SK-N-SH treated with all-trans-retinoic acid at 6 μM for 48 hours (cell line): ENCODE data around the gene NUDT1.

Experiments
- ATAC-seq: fragments of 200-7000 bp; cut with Tn5 transposase; 3 replicates; pipeline ENCODE4 v1.9.1; 2020; ENCODE audit warnings: mild to moderate bottlenecking, moderate library complexity
- CSDC2 ChIP-seq: fragments of 250-450 bp; sonication (Bioruptor Pico); IDR thresholded peaks from 2 replicates; pipeline ENCODE4 v1.5.0; 2020; ENCODE audit warnings: mild to moderate bottlenecking, moderate library complexity
- ESRRG ChIP-seq: fragments of 250-450 bp; sonication (Bioruptor Pico); IDR thresholded peaks from 2 replicates; pipeline ENCODE4 v1.6.1; 2021; ENCODE audit warnings: mild to moderate bottlenecking
- GLIS3 ChIP-seq: fragments of 250-450 bp; sonication (Bioruptor Pico); IDR thresholded peaks from 2 replicates; pipeline ENCODE4 v1.5.0; 2020; ENCODE audit warnings: mild to moderate bottlenecking, moderate library complexity
- OSR1 ChIP-seq: fragments of 250-450 bp; sonication (Bioruptor Pico); IDR thresholded peaks from 2 replicates; pipeline ENCODE4 v1.8.0; 2022; ENCODE audit warnings: moderate library complexity, mild to moderate bottlenecking, inconsistent platforms
- PPARA ChIP-seq: fragments of 250-450 bp; sonication (Bioruptor Pico); IDR thresholded peaks from 2 replicates; pipeline ENCODE4 v1.5.0; 2020; ENCODE audit warnings: mild to moderate bottlenecking, borderline replicate concordance
- SNAI2 ChIP-seq: fragments of 250-450 bp; sonication (Bioruptor Pico); IDR thresholded peaks from 2 replicates; pipeline ENCODE4 v1.5.0; 2020; ENCODE audit warnings: mild to moderate bottlenecking, moderate library complexity
- TCF4 ChIP-seq: fragments of 250-450 bp; sonication (Bioruptor Pico); IDR thresholded peaks from 2 replicates; pipeline ENCODE4 v1.8.0; 2021; ENCODE audit warnings: mild to moderate bottlenecking, moderate library complexity, borderline replicate concordance
- TOX ChIP-seq: fragments of 250-450 bp; sonication (Bioruptor Pico); IDR thresholded peaks from 2 replicates; pipeline ENCODE4 v1.8.0; 2021; ENCODE audit warnings: mild to moderate bottlenecking, moderate library complexity, borderline replicate concordance
- ZFP3 ChIP-seq: fragments of 250-450 bp; sonication (Bioruptor Pico); IDR thresholded peaks from 2 replicates; pipeline ENCODE4 v1.5.0; 2020; ENCODE audit warnings: mild to moderate bottlenecking, moderate library complexity
- ZFP30 ChIP-seq: fragments of 450-650 bp; formaldehyde crosslinking; IDR thresholded peaks from 2 replicates; pipeline ENCODE4 v1.5.0; 2022; ENCODE audit warnings: mild to moderate bottlenecking, moderate library complexity
- ZNF565 ChIP-seq: fragments of 450-650 bp; formaldehyde crosslinking; conservative IDR thresholded peaks from 2 replicates; pipeline ENCODE4 v1.5.0; 2020; ENCODE audit warnings: low read depth, mild to moderate bottlenecking, moderate library complexity
- ZNF70 ChIP-seq: fragments of 450-650 bp; formaldehyde crosslinking; IDR thresholded peaks from 2 replicates; pipeline ENCODE4 v1.5.0; 2020; ENCODE audit warnings: mild to moderate bottlenecking, moderate library complexity
- ZNF8 ChIP-seq: fragments of 450-650 bp; formaldehyde crosslinking; IDR thresholded peaks from 2 replicates; pipeline ENCODE4 v1.5.0; 2020; ENCODE audit warnings: mild to moderate bottlenecking, moderate library complexity
- TF ChIP-seq, protein P1 (sequence below): fragments of 250-450 bp; sonication (Bioruptor Pico); IDR thresholded peaks from 2 replicates; pipeline ENCODE4 v1.8.0; 2020; ENCODE audit warnings: mild to moderate bottlenecking, moderate library complexity, borderline replicate concordance
- TF ChIP-seq, protein P2 (sequence below): fragments of 250-450 bp; sonication (Bioruptor Pico); IDR thresholded peaks from 2 replicates; pipeline ENCODE4 v1.5.1; 2020; ENCODE audit warnings: low read depth, mild to moderate bottlenecking, moderate library complexity
- TF ChIP-seq, protein P3 (sequence below): fragments of 250-450 bp; sonication (Bioruptor Pico); IDR thresholded peaks from 2 replicates; pipeline ENCODE4 v1.5.1; 2021; ENCODE audit warnings: mild to moderate bottlenecking, moderate library complexity
- TF ChIP-seq, protein P4 (sequence below): fragments of 250-450 bp; sonication (Bioruptor Pico); IDR thresholded peaks from 2 replicates; pipeline ENCODE4 v1.5.0; 2020; ENCODE audit warnings: mild to moderate bottlenecking, moderate library complexity

NUDT1 gene

DNA sequence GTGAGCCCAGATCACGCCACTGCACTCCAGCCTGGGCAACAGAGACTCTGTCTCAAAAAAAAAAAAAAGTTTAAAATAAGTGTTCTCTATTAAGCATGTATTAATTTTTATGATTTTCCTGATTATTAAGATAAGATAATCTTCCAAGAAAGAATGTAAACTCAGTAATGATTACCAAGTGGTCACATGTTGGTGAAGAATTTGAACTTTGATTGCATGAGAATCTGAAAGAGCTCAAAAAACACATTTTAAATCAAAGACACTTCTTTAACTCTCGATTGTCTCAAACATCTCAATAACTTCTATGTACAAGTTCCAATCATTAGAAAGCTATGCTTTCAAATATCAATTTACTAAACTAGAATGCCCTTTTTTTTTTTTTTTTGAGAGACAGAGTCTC, 38.4 kb downstream of the NUDT1 start:
- TF ChIP-seq, protein P1, sequence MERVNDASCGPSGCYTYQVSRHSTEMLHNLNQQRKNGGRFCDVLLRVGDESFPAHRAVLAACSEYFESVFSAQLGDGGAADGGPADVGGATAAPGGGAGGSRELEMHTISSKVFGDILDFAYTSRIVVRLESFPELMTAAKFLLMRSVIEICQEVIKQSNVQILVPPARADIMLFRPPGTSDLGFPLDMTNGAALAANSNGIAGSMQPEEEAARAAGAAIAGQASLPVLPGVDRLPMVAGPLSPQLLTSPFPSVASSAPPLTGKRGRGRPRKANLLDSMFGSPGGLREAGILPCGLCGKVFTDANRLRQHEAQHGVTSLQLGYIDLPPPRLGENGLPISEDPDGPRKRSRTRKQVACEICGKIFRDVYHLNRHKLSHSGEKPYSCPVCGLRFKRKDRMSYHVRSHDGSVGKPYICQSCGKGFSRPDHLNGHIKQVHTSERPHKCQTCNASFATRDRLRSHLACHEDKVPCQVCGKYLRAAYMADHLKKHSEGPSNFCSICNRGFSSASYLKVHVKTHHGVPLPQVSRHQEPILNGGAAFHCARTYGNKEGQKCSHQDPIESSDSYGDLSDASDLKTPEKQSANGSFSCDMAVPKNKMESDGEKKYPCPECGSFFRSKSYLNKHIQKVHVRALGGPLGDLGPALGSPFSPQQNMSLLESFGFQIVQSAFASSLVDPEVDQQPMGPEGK (CRISPR knock-in tag) = no peak
- no peak for TF ChIP-seq CSDC2 (CRISPR knock-in tag)
- no peak for TF ChIP-seq ZNF8
- no peak for TF ChIP-seq ESRRG (CRISPR knock-in tag)
- TF ChIP-seq TCF4 (CRISPR knock-in tag) = no peak
- no peak for TF ChIP-seq OSR1 (CRISPR knock-in tag)
- TF ChIP-seq, protein P2, sequence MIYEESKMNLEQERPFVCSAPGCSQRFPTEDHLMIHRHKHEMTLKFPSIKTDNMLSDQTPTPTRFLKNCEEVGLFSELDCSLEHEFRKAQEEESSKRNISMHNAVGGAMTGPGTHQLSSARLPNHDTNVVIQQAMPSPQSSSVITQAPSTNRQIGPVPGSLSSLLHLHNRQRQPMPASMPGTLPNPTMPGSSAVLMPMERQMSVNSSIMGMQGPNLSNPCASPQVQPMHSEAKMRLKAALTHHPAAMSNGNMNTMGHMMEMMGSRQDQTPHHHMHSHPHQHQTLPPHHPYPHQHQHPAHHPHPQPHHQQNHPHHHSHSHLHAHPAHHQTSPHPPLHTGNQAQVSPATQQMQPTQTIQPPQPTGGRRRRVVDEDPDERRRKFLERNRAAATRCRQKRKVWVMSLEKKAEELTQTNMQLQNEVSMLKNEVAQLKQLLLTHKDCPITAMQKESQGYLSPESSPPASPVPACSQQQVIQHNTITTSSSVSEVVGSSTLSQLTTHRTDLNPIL (CRISPR knock-in tag) = no peak
- TF ChIP-seq ZFP3 = no peak
- TF ChIP-seq, protein P3, sequence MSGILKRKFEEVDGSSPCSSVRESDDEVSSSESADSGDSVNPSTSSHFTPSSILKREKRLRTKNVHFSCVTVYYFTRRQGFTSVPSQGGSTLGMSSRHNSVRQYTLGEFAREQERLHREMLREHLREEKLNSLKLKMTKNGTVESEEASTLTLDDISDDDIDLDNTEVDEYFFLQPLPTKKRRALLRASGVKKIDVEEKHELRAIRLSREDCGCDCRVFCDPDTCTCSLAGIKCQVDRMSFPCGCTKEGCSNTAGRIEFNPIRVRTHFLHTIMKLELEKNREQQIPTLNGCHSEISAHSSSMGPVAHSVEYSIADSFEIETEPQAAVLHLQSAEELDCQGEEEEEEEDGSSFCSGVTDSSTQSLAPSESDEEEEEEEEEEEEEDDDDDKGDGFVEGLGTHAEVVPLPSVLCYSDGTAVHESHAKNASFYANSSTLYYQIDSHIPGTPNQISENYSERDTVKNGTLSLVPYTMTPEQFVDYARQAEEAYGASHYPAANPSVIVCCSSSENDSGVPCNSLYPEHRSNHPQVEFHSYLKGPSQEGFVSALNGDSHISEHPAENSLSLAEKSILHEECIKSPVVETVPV (CRISPR knock-in tag) = no peak
- no peak for TF ChIP-seq TOX (CRISPR knock-in tag)
- ATAC-seq = no peak

DNA sequence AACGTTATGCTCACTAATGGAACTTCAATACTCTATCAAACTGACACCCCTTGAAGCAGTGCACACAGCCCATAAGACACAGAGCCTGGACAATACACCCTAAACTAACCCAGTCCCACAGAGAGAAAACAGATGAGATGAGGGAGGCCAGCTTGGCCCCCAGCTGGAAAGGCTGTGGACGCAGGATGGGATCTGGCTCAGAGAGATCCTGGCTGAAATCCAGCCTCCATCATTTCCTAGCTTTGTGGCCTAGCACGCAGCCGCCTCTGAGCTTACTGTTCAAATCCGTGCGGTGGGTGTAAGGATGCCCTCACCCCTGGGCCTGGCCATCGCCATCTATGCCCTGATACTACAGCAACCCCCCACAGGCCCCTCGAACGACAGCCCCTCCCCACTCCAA, 39.5 kb downstream of the NUDT1 start:
- peak; percentile 54 for ATAC-seq
- TF ChIP-seq, protein P3 (CRISPR knock-in tag) = no peak
- TF ChIP-seq, protein P4, sequence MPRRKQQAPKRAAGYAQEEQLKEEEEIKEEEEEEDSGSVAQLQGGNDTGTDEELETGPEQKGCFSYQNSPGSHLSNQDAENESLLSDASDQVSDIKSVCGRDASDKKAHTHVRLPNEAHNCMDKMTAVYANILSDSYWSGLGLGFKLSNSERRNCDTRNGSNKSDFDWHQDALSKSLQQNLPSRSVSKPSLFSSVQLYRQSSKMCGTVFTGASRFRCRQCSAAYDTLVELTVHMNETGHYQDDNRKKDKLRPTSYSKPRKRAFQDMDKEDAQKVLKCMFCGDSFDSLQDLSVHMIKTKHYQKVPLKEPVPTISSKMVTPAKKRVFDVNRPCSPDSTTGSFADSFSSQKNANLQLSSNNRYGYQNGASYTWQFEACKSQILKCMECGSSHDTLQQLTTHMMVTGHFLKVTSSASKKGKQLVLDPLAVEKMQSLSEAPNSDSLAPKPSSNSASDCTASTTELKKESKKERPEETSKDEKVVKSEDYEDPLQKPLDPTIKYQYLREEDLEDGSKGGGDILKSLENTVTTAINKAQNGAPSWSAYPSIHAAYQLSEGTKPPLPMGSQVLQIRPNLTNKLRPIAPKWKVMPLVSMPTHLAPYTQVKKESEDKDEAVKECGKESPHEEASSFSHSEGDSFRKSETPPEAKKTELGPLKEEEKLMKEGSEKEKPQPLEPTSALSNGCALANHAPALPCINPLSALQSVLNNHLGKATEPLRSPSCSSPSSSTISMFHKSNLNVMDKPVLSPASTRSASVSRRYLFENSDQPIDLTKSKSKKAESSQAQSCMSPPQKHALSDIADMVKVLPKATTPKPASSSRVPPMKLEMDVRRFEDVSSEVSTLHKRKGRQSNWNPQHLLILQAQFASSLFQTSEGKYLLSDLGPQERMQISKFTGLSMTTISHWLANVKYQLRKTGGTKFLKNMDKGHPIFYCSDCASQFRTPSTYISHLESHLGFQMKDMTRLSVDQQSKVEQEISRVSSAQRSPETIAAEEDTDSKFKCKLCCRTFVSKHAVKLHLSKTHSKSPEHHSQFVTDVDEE (CRISPR knock-in tag) = no peak; the same call in 1 of the 2 replicates
- no peak for TF ChIP-seq ZFP30 (CRISPR knock-in tag)
- TF ChIP-seq ZFP3 = no peak
- TF ChIP-seq CSDC2 (CRISPR knock-in tag) = no peak
- TF ChIP-seq SNAI2 (CRISPR knock-in tag) = no peak
- TF ChIP-seq TCF4 (CRISPR knock-in tag) = 0 out of 2 replicates have a peak, but pooled peaks have one; percentile 38
- no peak for TF ChIP-seq ZNF70 (CRISPR knock-in tag)
- TF ChIP-seq, protein P1 (CRISPR knock-in tag) = no peak

DNA sequence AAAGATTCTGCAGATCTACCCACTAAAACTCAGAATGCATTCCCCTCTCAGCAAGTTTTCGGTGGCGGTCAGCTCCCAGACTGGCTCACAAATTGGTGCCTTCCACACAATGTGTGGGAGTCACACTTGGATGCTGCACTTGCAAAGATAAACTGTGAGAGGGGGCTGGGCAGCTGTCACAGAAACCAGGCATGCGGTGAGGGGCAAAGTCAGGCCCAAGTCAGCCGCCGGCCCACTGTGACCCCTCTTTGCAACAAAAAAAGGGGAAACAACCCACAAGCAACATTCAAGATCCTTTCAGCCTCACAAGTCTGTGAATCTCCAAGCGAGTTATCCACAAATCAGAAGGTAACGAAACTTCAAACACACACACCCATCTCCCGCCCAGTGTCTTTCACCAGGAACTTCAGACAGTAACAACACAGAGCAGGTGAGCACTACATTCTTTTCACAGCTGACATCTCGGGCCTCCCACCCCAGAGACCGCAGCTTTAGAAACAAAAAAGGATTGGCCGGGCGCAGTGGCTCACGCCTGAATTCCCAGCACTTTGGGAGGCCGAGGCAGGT, 40.2 kb downstream of the NUDT1 start:
- ATAC-seq = no peak
- TF ChIP-seq GLIS3 (CRISPR knock-in tag) (no peak), ZFP3 (no peak)

DNA sequence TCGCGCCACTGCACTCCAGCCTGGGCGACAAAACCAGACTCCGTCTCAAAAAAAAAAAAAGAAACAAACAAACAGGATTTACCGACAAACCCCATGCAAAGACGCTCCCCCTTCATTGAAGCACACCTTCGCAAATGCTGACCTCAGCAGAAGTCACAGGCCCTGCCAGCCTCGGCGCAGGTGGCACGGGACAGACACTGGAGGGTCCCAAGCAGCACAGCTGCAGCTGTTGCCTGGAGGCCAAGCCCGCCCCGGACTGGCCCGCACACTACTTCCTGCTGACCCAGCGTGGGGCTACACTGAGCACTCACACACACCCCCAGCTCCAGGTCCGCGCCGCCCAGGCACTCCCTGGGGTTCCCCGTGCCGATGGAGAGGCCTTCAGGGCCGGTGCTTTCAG, 41.0 kb downstream of the NUDT1 start:
- ATAC-seq = no peak; the same call in 2 of the 3 replicates
- TF ChIP-seq CSDC2 (CRISPR knock-in tag) = no peak
- no peak for TF ChIP-seq PPARA (CRISPR knock-in tag)
- no peak for TF ChIP-seq OSR1 (CRISPR knock-in tag)
- TF ChIP-seq ZNF565 = no peak
- TF ChIP-seq, all 23 proteins: peak for 0
